HT-29 (cell line): ENCODE results near the gene RAPGEF3. TPM values are rescaled to one million over a fixed set of nuclear protein-coding genes. Genes with fewer than 3 reads are reported as not detected.

Experiments
- DNase-seq: peaks from one replicate; pipeline ENCODE4 v3.0.0-alpha.2; 2015; ENCODE audit warnings: low spot score
- total RNA-seq: library from RNA; depleted of rRNA; stranded (reverse); fragments of >200 nt; shearing (Covaris generic); gene quantifications from 2 replicates; pipeline ENCODE4 v1.2.3, GENCODE V29; 2014; rRNA removed

RAPGEF3 gene
- total RNA-seq, 1 experiment from 2014 or later, result 38.2 TPM

DNA sequence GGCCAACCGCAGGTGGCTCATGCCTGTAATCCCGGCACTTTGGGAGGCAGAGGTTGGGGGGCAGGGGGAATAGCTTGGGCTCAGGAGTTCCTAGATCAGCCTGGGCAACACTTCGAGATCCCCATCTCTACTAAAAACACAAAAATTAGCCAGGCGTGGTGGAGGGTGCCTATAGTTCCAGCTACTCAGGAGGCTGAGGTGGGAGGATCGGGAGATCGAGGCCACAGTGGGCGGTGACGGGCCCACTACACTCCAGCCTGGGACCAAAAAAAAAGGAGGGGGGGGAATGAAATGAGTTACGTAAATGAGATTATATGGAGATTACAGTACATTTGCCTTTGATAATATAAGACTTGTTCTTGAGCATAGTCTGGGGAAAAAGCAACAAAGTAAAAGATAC is 54.0 kb downstream of the RAPGEF3 start:
- no peak for DNase-seq

GRCh38 chr12:47700263-47700662 is 58.4 kb downstream of the RAPGEF3 start:
- DNase-seq, result no peak

- no peak for DNase-seq
Observed at GRCh38 chr12:47698631-47699030, 60.0 kb downstream of the RAPGEF3 start.

- DNase-seq, result no peak
Observed at GRCh38 chr12:47698055-47698454, 60.6 kb downstream of the RAPGEF3 start.

DNA sequence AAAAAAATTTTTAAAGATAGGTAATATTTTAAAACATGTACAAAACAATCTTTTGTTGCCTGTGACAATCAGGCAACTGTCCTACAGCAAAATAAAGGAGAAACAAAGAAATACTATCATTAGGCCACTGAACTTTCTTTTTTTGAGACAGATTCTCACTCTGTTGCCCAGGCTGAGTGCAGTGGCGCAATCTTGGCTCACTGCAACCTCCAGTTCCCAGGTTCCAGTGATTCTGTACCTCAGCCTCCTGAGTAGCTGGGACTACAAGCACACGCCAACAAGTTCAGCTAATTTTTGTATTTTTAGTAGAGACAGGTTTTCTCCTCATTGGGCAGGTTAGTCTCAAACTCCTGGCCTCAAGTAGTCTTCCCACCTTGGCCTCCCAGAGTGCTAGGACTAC is 69.5 kb downstream of the RAPGEF3 start:
- no peak for DNase-seq

GRCh38 chr12:47687636-47688035 is 71.0 kb downstream of the RAPGEF3 start:
- no peak for DNase-seq

DNA sequence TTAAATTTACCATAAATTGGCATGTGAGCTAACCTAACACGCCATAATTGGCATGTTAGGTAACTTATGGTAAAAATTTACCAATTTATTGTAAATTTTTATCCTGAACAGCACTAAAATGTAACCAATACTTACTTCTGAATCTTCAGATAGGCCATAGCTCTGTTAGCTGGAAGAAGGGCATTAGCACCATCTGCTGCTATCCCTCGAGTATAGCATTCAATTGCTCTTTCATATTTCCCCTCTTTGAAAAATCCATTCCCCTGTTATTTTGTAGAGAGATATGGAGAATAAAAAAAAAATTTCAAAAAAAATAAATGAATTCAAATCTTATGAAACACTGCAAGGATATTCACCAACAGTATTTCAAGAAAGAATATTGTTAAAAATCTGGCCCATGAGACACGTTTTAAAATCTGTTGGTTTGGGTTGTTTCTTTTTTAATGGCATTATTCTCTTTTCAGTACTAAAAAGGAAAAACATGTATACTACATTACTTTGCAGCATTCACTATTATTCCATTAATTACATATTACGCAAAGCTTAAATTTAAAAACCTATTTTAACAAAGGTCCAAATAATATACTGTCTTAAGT is 71.9 kb downstream of the RAPGEF3 start:
- peak; percentile 35 for DNase-seq

Other genes with a start within 250 kb of the RAPGEF3 start
- 8.6 and 9.4 TPM in 2 replicates for gene RPAP3, start 52.9 kb downstream of the RAPGEF3 start, total RNA-seq
- not detected in 2 replicates for gene ENDOU, start 33.4 kb downstream of the RAPGEF3 start, total RNA-seq
- gene SLC48A1, start 14.4 kb upstream of the RAPGEF3 start, total RNA-seq, result 31.1 and 35.7 TPM in 2 replicates
- gene HDAC7, start 61.0 kb upstream of the RAPGEF3 start, total RNA-seq, result 51.7 and 55.6 TPM in 2 replicates
- 15.3 and 15.4 TPM in 2 replicates for gene VDR, start 146.1 kb upstream of the RAPGEF3 start, total RNA-seq
- gene TMEM106C, start 204.7 kb upstream of the RAPGEF3 start, total RNA-seq, result 126 and 132 TPM in 2 replicates
- not detected in 2 replicates for gene COL2A1, start 245.6 kb upstream of the RAPGEF3 start, total RNA-seq